NB4 (cell line): ENCODE results near the gene CNNM4.

Source experiments
- DNase-seq: peaks from one replicate; pipeline ENCODE4 v3.0.0; 2010; ENCODE audit warnings: low read depth
- H3K4me3 ChIP-seq: one replicate; pipeline ENCODE4 v1.5.1; 2011; ENCODE audit warnings: mild to moderate bottlenecking, low read depth, low read length, moderate library complexity
- CTCF ChIP-seq: IDR thresholded peaks from one replicate; pipeline ENCODE4 v1.5.1; 2012; ENCODE audit warnings: low read depth, low read length
- MAX ChIP-seq: IDR thresholded peaks from 2 replicates; pipeline ENCODE4 v1.6.1; 2011; ENCODE audit warnings: low read depth, low read length
- MYC ChIP-seq: IDR thresholded peaks from 2 replicates; pipeline ENCODE4 v1.6.1; 2011; ENCODE audit warnings: low read depth, low read length
- POLR2A ChIP-seq: IDR thresholded peaks from 2 replicates; pipeline ENCODE4 v1.6.1; 2011; ENCODE audit warnings: mild to moderate bottlenecking; ENCODE audit not compliant: insufficient read length; ENCODE audit errors: extremely low read depth

Gene CNNM4

GRCh38 chr2:96822786-96823185, 62.1 kb downstream of the CNNM4 start:
- no peak overlapping the region for H3K4me3 ChIP-seq
- DNase-seq = no peak
- TF ChIP-seq CTCF = no peak
- no peak for TF ChIP-seq MAX
- no peak for TF ChIP-seq POLR2A
- TF ChIP-seq MYC = no peak

DNA sequence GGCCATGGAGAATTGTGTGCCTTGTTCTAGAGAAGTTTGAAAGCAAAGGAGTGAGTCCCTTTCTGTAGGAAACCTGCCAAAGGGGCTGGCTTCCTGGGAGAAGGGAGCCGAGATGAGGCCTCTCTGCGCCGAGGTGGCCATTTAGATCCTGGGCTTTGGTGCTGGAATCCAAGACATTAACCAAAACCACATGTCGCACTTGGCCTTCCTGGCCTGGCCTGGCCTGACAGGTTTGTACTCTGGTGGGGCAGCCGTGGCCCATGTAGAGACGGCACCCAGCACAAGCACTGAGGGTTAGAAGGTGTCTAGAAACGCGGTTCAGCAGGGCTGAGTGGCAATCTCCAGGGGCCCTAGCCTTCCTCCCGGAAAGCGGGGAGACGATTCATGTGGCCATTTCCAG, 62.5 kb downstream of the CNNM4 start:
- no peak for TF ChIP-seq MYC
- no peak for TF ChIP-seq POLR2A
- TF ChIP-seq MAX = no peak
- no peak for TF ChIP-seq CTCF
- no peak for DNase-seq
- no peak overlapping the region for H3K4me3 ChIP-seq

GRCh38 chr2:96824079-96824870, 63.6 kb downstream of the CNNM4 start:
- DNase-seq = no peak
- H3K4me3 ChIP-seq = no peak overlapping the region
- TF ChIP-seq POLR2A (no peak), MYC (no peak), CTCF (no peak), MAX (no peak)

DNA sequence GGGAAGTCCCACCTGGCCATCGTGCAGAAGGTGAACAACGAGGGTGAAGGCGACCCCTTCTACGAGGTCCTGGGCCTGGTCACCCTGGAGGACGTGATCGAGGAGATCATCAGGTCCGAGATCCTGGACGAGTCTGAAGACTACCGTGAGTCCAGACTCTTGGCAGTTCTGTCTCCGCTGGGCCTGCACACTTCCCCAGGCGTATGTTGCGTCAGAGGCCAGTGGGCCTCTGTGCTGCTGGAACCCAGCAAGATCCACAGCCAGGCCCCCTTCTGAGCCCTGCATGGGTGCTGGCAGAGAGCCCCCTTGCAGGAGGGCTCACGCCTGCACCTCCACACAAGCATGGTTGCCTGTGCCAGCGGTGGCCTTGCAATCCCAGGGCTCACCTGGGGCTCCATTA, 64.4 kb downstream of the CNNM4 start:
- TF ChIP-seq POLR2A = no peak
- no peak for DNase-seq
- no peak overlapping the region for H3K4me3 ChIP-seq

DNA sequence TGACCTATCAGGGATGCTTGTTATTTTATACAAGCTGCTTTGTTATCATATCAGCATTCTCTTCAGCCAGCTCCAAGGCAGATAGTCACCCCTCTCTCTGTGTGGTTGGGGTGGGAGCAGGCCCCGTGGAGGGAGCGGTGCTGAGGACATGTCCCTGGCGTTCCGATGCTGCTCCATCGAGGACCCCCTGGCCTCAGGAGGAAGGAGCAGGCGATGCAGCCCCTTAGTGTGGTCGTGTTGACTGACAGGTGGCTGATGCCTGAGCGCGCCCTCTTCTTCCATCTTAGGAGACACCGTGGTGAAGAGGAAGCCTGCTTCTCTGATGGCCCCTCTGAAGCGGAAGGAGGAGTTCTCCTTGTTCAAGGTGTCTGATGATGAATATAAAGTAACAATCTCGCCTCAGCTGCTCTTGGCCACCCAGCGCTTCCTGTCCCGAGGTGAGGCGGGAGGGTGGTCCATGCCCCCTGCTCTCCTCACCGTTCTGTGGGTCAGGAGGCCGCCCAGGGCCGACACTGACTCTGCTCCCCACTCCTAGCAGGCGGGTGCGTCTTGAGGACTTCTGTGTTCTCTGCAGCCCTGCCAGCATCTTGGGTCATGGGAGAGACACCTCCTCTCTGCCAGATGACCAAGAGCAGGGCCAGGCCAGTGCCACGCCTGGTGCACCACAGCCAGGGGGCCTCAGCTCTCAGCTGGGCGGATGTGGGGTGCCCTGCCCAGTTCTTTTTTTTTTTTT, 66.0 kb downstream of the CNNM4 start:
- no peak for DNase-seq
- TF ChIP-seq MYC (no peak), MAX (no peak), POLR2A (no peak), CTCF (no peak)
- no peak overlapping the region for H3K4me3 ChIP-seq

DNA sequence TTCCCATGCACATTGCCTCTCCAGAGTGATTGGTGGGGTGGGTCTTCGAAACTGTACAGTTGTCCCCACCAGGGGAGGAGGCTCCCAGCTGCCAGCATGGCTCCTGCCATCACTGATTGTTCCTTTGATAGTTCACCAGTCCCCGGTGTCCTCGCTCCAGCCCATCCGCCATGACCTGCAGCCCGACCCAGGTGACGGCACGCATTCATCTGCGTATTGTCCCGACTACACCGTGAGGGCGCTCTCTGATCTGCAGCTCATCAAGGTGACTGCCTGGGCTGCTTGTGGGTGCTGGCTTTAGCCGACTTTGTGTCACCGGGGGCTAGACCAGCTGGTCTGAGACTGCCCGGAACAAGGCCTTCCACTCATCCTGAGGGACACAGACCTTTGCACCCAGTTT, 67.7 kb downstream of the CNNM4 start:
- TF ChIP-seq MAX (no peak), POLR2A (no peak), MYC (no peak), CTCF (no peak)
- no peak for DNase-seq
- no peak overlapping the region for H3K4me3 ChIP-seq
